ENCODE measurements around the gene SPNS2.

SPNS2 gene

DNA sequence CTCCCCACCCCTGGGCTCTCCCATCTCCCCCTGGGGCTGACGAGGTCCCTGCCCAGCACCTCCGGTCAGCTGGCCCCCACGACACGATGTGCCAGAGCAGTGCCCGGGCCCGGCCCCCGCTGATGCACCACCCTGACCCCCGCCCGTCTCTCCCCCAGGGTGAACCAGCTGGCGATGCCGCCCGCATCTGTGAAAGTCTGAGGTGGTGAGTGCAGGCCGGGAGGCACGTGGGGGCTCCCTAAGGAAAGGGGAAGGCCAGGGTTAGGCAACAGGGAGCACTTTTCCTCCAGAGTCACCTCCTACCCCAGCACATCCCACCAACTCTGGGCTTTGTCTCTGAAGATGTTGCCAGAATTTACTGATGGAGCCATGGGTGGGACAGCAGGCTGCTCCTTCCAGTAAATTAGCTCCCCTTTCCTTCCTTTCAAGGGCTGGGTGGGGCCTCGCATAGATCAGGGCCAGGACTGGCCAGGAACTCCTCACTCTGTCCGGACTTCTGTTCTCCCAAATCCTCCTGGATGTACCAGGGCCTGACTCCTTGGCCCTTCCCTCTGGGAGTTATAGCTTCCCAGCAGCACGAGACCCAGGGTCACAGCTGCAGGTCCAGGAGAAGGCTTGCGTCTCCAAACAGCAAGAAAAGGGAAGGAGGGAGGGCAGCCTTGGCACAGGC, 38.2 kb downstream of the SPNS2 start:
- no peak for DNase-seq (ENCODE audit: low read depth in 2 of 2)

DNA sequence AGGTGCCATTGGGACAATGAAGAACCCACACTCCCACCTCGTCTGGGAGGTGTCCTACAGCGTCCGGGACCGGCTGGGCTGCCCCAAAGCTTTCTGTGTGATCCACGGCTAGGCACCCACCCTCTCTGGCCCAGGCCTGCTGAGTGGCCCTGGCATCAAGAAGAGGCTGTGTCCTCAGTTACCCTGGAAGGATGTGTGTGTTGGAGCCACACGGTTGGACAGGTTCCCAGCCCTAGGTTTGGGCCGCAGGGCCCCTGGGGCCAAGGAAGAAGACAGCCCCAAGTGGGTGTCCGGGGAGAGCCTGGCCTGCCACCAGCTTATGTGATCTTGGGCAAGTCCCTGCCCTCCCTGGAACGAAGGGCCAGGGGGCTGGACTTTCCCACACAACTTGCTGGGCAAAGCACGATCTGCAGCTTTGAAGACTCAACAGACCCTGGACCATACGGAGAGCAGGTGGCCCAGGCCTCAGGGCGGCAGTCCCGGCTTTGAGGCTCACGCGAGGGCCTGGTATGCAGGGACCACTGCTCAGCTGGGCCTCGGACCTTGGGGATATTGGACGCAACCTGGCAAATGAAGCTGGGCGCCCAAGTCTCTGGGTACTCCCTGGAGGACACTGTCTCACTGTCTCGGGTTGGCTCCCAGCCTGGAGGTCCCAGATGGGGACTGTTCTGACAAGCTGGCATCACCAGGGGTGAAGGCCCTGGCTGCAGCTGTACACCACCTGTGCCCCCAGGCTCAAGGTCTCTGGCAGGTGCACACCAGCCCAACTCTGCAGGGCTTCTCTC, 39.0 kb downstream of the SPNS2 start:
- DNase-seq (ENCODE audit: low read depth in 2 of 2) = no peak

DNA sequence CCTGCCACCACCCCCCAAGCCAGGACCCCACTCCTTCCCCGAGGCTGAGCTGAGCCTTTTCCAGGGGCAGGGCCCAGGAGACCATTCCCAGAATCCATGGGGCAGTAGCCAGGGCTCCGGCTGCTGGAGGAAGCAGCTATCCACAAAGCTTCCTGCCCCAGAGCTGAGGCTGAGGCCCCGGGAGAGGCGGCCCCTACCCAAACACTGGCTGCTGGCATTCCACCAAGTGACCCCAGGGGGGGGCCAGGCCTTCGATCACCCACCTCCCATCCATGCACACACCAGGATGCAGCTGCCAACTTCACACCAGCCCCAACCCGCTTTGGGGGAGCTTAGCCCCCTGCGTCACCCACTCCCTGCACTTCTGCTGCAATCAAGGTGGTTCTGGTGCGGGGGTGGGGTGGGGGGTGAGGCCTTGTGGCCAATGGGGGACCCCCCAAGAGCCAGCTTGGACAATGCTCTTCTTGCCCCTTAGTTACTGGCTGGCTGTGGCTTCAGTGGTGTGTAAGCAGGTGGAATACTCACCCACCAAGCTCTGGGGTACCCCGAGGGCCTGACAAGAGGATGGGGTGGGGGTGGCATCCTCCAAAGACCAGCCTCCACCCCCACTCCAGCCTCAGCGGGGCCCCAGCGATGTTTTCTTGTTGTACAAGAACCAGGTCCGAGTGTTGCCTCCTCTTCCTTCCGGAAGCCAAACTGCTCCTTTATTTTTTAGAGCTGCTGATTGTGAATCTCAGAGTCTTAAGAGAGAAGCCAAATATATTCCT, 39.7 kb downstream of the SPNS2 start:
- no peak for DNase-seq (ENCODE audit: low read depth in 2 of 2)

DNA sequence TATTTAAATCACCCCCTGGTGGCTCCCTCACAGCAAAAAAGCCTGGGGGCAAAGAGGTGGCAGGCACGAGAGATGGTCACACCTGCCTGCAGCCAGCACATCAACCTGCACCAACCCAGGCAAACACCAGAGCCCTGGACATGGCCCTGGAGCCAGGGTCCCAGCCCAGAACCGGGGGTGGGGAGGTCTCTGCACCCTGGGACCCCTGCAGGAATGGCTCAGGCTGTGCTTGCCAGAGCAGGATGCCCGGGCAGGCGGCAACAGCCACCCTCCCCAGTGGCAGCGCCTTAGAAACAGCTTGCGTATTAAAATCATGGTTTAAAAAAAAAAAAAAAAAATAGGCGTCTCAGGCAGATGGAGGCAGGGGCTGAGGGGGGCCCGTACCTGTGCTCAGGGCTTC, 40.3 kb downstream of the SPNS2 start:
- DNase-seq (ENCODE audit: low read depth in 2 of 2) = no peak

DNA sequence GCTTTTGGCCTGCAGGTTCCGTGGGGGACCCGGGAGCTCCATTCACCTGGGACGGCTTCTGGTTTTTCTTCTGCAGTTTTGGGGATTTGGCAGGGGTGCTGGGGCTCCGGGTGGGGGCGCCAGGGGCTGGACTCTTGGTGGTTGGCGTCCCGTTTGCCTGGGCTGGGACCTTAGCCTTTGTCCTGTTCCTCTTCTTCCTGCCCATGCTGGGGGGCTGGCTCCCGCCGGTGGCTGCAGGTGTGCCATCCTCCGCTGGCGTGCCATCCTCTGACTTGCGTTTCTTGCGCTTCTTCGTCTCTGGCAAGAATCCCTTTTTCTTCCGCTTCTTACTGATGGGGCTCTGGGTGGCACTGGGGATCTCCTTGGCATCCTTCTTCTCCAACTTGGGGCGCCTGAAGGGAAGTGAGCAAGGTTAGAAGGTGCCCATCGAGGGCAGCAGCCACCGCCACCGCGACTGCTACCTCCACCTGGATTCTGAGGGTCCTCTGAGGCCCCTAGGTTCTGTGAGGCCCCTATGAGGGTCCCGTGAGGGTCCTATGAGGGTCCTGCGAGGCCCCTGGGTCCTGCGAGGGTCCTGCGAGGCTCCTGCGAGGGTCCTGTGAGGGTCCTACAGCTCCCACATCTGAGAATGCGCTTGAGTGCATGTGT, 41.0 kb downstream of the SPNS2 start:
- DNase-seq (ENCODE audit: low read depth in 2 of 2) = no peak

DNA sequence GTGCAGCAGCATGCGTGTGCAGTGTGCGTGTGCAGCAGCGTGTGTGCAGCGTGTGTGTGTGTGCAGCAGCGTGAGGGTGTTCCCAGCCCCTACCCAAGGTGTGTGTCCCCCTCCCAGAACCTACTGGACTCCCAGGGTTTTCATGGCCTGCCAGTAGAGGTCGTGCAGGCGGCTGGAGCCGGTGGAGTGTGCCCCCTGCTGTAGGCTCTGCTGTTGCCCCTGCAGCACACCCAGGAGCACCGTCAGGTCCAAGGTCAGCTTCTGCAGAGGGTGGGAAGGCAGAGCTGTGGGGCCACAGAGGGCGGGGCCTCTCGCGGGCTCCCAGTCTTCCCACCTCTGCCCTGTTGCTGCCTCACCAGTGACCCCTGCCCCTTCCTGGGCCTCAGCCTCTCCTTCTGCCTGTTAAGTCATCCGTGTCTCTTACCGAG, 41.6 kb downstream of the SPNS2 start:
- DNase-seq (ENCODE audit: low read depth in 2 of 2) = no peak

DNA sequence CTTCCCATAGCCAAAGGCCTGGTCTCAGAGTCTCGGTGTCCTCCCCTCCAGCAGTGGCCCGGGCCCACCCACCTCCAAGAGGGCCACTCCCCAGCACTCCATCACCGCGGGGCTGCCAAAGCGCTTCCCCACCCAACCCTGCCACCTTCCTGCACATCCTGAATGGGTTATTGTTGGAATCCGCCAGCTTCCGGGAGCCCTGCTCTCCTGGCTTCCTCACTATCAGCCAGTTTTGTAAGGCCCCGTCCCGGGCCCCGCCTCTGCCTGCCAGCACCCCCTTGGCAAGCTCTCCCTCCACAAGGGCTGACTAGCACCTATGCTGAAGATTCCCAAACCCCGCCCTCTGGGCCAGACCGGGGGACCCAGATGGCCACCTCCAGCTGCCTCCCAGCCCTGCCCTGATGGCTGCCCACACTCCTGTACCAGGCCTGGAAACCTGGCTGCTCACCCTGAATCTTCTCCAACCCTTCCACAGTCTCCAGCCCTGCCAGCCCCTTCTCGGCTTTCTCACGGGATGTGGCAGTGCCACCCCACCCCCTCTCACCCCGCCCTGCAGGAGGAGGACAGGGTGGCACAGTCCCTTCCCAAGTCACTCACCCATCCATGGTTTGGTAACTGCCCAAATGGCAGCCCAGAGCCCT, 42.1 kb downstream of the SPNS2 start:
- no peak for DNase-seq (ENCODE audit: low read depth in 2 of 2)

DNA sequence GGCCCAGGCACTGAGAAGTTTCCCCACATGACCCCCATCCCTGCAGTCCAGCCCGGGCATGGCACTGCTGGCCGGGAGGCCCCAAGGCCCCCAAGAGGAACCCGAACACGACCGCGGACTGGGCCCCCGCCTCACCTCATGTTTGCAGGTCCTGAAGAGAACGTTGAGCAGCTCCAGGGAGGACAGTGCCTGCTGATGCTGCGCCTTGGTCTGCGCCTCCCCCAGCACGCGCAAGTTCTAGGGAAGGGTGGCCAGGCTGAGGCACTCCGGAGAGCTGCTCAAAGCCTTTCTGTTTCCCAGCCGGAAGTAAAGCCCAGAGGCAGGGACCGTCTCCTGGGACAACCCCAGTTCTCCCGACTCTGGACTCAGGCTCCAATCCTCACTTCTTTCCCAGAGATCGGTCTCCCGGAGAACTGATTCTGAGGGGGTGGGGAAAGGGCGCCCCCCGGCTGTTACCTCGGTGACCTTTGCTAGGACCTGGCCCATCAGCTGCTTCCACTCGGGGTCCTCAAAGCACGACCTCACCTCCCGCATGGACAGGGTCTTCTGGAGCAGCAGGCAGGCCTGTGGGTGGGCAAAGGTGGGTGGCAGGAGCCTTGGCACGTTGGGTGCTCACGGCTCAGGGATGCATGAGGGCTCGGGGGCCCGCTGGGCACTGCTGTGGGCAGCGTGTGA, 42.8 kb downstream of the SPNS2 start:
- no peak for DNase-seq (ENCODE audit: low read depth in 2 of 2)

DNA sequence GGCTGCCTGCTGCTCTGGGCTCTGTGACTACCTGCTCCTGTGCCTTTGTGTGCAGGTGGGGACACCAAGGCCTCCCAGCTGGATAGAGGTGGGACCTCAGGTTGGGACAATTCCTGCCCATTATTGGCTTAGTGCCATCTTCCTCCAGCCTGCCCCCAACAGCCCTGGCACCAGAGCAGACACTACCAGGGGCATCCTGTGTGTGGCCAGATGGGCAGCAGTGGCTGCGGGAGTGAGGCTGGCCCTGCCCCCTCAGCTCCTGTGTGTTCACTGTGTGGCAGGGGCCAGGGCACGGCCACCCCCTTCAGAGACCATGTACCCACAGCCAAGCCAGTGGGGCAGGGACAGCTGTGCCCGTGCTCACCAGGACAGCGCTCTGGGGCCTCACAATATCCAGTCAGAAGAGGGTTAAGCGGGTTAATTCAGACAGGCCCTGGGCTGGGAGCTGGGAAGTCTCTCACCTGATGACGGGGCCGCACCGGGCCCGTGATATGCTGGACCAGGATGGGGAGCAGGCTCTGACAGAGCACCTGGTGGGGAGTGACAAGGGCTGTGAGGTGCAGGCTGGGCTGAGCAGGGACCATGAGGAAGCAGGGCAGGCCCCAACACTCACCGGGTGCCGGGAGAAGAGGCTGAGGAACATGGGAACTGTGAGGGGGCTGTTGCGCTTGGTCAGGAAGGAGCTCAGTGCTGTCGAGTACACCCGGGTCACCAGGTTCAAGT, 43.5 kb downstream of the SPNS2 start:
- no peak for DNase-seq (ENCODE audit: low read depth in 2 of 2)

DNA sequence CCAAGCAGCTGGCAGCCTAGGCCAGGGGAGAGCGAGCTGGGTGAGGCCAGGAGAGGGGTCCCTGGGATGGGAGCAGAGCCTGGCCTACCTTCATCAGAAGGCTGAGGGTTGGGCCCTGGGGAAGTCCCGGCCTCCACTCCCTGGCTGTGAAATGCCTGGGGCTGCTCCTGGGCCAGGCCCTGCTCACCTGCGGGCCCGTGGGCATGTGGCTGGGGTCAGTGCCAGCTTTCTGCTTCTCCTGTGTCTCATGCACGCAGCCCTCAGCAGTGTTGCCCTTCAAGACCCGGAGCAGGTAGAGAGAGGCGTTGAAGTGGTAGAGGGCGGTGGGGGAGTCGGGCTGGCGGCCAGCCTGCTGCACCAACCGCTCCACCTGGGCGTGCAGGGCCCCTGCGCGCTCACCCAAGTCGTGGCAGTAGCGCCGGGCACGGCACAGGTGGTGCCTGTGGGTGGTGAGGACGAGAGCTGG, 44.1 kb downstream of the SPNS2 start:
- no peak for DNase-seq (ENCODE audit: low read depth in 2 of 2)

DNA sequence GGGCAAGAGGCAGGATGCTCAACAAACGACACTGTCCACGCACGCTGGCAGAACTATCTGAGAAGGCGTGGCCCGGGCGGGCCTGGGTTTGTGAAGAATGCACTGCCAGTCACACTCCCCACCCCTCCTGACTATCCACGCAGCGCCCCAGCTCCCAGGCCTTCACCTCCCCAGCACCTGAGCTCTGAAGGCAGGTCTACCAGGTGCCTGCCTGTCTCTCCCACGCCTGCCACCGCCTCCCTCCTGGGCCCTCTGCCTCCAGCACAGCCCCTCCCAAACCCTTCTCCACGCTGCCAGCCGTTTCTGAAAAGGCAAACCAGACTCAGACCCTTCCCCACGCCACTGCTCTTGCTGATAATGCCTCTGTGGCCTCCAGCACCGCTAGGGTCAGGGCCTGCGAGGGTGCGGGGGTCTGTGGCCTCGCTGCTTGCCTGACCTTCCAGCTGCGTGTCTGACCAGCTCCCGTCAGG, 44.9 kb downstream of the SPNS2 start:
- DNase-seq (ENCODE audit: low read depth in 2 of 2) = no peak

DNA sequence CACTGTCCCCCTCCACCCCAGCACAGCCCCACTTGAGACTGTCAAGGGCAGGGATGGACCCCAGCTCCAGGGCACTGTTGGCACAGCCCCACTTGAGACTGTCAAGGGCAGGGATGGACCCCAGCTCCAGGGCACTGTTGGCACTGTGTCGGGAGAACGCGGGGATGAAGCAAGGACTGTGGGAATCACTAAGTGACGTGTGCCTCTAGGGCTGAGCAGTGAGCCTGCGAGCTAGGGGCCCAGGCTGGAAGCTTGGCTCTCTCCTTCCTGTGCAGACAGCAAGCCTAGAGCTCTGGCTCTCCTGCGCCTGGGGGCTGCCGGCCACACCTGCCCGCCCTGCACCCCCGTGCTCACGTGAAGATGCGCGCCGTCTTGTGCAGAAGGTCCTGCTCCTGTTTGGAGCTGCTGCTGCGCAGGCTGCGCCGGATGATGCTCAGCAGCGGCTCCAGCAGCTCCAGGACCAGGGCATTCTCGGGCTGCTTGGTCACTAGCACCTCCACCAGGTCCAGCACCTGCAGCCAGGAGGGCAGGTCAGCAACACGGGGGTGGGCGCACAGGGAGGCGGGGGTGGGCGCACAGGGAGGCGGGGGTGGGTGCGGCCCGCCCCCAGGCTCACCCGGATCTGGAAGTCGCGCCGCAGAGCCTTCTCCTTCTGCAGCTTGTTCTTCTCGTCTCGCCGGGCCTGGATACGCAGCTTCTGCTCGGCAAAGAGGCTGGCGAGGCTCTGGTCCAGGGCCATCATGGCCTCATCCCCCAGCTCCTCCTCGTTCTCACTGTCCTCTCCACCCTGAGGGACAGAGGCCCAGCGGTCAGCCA, 45.7 kb downstream of the SPNS2 start:
- DNase-seq (ENCODE audit: low read depth in 2 of 2) = no peak

DNA sequence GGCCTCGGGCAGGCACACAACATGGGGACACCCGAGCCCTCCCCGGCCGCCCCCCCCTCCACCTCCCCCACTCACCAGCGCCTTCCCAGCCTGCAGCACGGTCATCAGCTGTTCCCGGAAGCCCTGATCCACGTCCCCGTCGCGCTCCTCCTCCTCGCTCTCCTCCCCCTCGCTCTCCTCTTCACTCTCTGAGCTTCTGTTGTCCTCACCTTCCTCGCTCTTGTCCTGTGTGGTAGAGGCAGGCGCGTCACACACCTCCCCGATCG, 46.2 kb downstream of the SPNS2 start:
- no peak for DNase-seq (ENCODE audit: low read depth in 2 of 2)

DNA sequence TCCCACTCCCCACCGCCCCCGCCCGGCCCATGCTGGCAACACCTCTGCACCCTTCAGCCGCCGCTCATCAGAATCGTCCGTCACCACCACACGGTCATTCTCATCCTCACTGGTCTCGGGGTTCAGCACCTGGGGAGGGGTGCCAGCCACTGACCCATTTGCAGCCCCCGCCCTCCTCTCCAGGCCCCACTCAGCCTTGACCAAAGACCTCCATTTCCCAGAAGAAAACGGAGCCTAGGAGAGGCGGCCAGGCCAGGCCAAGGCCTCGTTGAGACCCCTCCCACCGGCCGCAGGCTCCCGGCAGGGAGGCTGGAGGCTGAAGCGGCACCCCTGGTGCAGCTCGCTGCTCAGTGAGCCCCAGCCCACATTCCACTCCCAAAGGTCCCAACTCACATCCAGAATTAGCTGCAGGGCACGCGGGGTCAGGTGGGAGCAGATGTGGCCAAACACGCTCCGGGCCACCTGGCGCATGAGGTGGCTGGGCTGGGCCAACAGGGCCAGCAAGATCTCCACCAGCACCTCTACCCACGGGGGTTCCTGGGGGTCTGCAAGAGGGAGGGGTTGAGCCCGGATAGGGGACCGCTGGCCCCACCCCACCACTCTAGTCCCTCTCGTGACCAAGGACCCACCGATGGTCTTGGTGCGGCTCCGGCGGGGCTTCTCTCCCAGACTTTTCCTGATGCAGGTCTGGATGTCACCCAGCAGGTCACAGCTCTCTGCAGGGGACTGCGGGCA, 46.7 kb downstream of the SPNS2 start:
- DNase-seq (ENCODE audit: low read depth in 2 of 2) = no peak

DNA sequence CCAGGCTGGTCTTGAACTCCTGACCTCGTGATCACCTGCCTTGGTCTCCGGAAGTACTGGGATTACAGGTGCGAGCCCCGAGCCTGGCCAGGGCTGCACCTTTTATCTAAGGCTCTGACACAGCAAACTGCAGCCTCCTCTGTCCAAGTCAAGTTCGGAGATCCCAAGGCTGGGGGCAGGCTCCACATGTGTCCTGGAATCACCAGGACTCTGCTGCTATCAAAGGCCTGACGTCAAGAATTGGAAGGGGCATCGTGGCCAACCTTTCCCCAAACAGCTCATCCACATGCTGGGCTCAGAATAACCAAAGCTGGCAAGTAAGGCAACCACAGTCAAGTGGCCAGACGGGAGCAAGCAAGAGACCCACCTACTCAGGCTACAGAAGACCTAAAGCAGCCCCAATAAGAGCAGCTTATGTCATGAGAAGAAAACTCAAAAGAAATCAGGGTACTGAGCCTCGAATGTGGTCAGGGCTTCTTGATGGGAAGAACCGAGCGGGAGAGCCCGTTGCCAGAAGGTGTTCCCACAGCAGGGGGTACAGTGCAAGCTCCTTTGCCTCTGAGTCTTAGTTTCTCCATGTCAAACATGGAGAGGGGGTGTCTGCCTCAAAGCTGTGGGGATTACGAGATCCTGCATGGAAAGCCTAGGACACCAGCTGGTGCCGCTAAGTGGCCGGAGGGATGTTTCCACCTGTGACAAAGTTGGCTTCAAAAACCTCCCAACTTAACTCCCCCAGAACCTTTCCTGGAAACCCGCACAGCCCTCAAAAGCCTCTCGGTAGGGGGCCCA, 48.6 kb downstream of the SPNS2 start:
- DNase-seq (ENCODE audit: low read depth in 2 of 2) = no peak

DNA sequence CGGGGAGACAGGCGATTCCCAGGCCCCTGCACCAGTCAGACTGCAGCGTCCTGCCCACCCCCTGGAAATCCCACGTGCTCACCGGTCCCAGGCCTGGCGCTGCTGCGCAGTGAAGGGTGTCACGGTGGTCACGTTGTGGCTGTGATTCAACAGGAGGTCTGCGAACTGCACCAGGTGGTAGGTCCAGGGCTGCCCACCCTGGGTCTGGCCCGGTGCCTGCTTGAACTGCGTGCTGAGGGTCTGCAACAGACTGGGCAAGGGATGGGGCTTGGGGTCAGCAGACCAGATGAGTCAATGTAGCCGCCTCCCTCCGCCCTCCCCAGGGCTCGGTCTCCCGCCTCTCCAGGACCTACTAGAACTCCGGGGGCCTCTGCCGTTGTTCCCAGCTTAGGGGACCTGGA, 49.4 kb downstream of the SPNS2 start:
- no peak for DNase-seq (ENCODE audit: low read depth in 2 of 2)

DNA sequence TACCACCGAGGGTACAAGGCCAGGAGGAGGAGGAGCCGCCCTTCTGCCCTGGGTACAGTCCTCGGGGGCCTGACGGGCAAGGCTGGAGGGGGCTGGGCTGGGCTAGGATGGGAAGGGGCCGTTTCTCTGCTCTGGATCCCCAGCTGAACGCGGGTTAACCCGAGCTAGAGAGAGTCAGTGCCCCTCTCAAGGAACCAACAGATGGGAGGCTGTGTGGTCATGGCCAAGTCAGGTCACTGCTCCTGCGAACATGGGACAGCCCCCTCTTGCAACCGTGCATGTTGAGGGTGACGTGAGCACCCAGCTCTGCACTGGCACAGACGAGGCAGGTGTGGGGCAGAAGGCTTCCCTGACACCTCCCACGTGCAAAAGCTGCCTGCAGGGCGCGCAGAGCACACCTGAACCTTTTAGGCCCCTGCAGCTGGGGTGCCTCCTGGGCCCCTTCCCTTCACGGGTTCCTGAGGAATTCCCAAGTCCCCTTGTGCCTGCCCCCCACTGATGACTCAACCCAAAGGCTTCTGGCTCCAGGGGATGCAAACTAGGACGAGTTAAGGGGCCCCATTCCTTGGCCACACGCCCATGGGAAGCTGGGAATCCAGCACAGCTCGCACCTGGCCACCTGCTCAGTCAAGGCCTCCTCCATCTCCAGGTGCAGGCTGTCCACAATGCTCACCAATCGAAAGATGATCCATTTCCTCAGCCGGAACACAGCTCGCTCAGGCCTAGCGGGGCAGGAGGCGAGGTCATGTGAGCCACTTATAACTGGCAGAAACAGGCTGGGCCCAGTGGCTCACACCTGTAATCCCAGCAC, 50.2 kb downstream of the SPNS2 start:
- DNase-seq (ENCODE audit: low read depth in 2 of 2) = no peak
